ENCODE results near the gene PFN1. TPM values are rescaled to one million over a fixed set of nuclear protein-coding genes. Genes with fewer than 3 reads are reported as not detected.

PFN1 gene
- total RNA-seq, 1 donor from 2014 or later = 182 TPM

GRCh38 chr17:4898927-4899326 is 49.4 kb downstream of the PFN1 start:
- H3K4me1 ChIP-seq = peaks cover 44% of the 10 kb centered on the region
- H3K27ac ChIP-seq (replicated peaks) = no peak overlapping the region
- H3K27me3 ChIP-seq (ENCODE audit: low read depth) = peaks cover 35% of the 10 kb centered on the region
- no peak for DNase-seq
- H3K36me3 ChIP-seq = peaks cover 30% of the 10 kb centered on the region
- peak overlapping the region; percentile 67 for H3K4me3 ChIP-seq
- intact Hi-C loops (cut with micrococcal nuclease) = no loop called here
- TF ChIP-seq, protein P1, sequence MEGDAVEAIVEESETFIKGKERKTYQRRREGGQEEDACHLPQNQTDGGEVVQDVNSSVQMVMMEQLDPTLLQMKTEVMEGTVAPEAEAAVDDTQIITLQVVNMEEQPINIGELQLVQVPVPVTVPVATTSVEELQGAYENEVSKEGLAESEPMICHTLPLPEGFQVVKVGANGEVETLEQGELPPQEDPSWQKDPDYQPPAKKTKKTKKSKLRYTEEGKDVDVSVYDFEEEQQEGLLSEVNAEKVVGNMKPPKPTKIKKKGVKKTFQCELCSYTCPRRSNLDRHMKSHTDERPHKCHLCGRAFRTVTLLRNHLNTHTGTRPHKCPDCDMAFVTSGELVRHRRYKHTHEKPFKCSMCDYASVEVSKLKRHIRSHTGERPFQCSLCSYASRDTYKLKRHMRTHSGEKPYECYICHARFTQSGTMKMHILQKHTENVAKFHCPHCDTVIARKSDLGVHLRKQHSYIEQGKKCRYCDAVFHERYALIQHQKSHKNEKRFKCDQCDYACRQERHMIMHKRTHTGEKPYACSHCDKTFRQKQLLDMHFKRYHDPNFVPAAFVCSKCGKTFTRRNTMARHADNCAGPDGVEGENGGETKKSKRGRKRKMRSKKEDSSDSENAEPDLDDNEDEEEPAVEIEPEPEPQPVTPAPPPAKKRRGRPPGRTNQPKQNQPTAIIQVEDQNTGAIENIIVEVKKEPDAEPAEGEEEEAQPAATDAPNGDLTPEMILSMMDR (IDR thresholded peaks at IDR 0.05; ENCODE audit: borderline replicate concordance) = no peak
- H3K9me3 ChIP-seq (replicated peaks) = no peaks in the 10 kb centered on the region

GRCh38 chr17:4898351-4898750 is 50.0 kb downstream of the PFN1 start:
- Histone ChIP-seq H3K27me3 (ENCODE audit: low read depth) (peaks cover 35% of the 10 kb centered on the region), H3K4me3 (no peak overlapping the region), H3K4me1 (peaks cover 41% of the 10 kb centered on the region)

DNA sequence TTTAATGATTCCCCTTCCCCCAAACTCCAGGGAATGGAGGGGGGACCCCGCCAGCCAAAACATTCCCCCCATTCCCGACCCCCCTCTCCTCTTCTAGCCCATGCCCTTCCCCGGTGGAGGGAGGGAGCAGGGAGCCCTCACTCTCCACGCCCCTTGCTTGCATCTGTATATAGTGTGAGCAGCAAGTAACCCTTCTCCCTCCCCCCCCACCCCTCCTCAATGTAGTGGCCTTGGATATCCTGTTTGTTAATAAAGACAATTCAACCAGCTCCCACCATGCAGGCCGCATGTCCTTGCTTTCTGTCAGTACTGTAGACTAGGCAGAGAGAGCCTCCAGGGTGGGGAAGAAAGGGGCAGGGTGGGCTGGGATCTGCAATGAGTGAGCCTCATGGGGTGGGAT is 50.5 kb downstream of the PFN1 start:
- Histone ChIP-seq H3K27me3 (ENCODE audit: low read depth) (peaks cover 35% of the 10 kb centered on the region), H3K27ac (replicated peaks) (no peak overlapping the region), H3K36me3 (peaks cover 42% of the 10 kb centered on the region), H3K9me3 (replicated peaks) (no peaks in the 10 kb centered on the region), H3K4me1 (peaks cover 35% of the 10 kb centered on the region), H3K4me3 (no peak overlapping the region)
- no peak for DNase-seq
- intact Hi-C loops (cut with micrococcal nuclease) = no loop called here
- TF ChIP-seq, protein P1 (IDR thresholded peaks at IDR 0.05; ENCODE audit: borderline replicate concordance) = no peak

More at GRCh38 chr17:4898351-4898750, 50.0 kb downstream of the PFN1 start:
- intact Hi-C loops (cut with micrococcal nuclease) = no loop called here
- peaks cover 36% of the 10 kb centered on the region for H3K36me3 ChIP-seq
- no peak for DNase-seq
- H3K27ac ChIP-seq (replicated peaks) = no peak overlapping the region
- H3K9me3 ChIP-seq (replicated peaks) = no peaks in the 10 kb centered on the region
- TF ChIP-seq, protein P1 (IDR thresholded peaks at IDR 0.05; ENCODE audit: borderline replicate concordance) = no peak

DNA sequence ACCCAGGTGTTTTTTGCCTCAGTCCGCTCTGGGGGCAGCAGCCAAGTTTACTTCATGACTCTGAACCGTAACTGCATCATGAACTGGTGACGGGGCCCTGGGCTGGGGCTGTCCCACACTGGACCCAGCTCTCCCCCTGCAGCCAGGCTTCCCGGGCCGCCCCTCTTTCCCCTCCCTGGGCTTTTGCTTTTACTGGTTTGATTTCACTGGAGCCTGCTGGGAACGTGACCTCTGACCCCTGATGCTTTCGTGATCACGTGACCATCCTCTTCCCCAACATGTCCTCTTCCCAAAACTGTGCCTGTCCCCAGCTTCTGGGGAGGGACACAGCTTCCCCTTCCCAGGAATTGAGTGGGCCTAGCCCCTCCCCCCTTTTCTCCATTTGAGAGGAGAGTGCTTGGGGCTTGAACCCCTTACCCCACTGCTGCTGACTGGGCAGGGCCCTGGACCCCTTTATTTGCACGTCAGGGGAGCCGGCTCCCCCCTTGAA is 51.1 kb downstream of the PFN1 start:
- intact Hi-C loops (cut with micrococcal nuclease) = no loop called here
- Histone ChIP-seq H3K27me3 (ENCODE audit: low read depth) (peaks cover 35% of the 10 kb centered on the region), H3K27ac (replicated peaks) (no peak overlapping the region), H3K4me1 (peaks cover 32% of the 10 kb centered on the region), H3K4me3 (no peak overlapping the region), H3K9me3 (replicated peaks) (no peaks in the 10 kb centered on the region), H3K36me3 (peaks cover 47% of the 10 kb centered on the region)
- TF ChIP-seq, protein P1 (IDR thresholded peaks at IDR 0.05; ENCODE audit: borderline replicate concordance) = no peak
- DNase-seq = no peak

GRCh38 chr17:4896332-4897197 is 51.8 kb downstream of the PFN1 start:
- no peak for DNase-seq
- no peak overlapping the region for H3K27ac ChIP-seq (replicated peaks)
- H3K4me3 ChIP-seq = no peak overlapping the region
- intact Hi-C loops (cut with micrococcal nuclease) = no loop called here
- H3K4me1 ChIP-seq = peaks cover 28% of the 10 kb centered on the region
- H3K9me3 ChIP-seq (replicated peaks) = no peaks in the 10 kb centered on the region
- H3K27me3 ChIP-seq (ENCODE audit: low read depth) = peaks cover 33% of the 10 kb centered on the region
- TF ChIP-seq, protein P1 (IDR thresholded peaks at IDR 0.05; ENCODE audit: borderline replicate concordance) = no peak
- H3K36me3 ChIP-seq = peaks cover 54% of the 10 kb centered on the region
